ENCODE measurements around the gene PPM1L.

The PPM1L gene

DNA sequence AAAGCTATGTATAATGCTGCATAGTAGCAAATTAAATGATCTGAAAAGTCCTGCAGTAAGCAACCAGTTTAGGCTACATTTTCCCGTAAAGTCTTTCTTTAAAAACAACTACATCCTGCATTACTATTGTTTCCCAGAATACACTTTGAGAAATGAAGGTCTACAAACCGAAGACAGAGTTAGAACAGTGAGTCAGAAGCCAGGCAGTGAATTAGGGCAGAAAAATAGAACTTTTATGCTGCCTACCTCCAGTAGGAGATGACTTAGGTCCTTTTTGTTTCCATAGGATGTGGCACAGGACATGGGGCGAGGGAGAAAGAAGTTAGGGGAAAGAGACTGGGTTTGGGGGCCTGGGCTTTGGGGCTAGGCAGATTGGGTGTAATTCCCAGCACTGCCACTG is 127.3 kb downstream of the PPM1L start:
- Histone ChIP-seq H3K36me3 (ENCODE audit: control insufficient read depth, low read length) (no peaks in the 10 kb centered on the region), H3F3A (ENCODE audit: control insufficient read depth, insufficient read depth) (no peaks in the 10 kb centered on the region), H3K9me3 (ENCODE audit: control insufficient read depth, insufficient read depth, low read length) (no peaks in the 10 kb centered on the region), H3K4me2 (ENCODE audit: low read length) (no peak overlapping the region), H3K79me2 (ENCODE audit: control insufficient read depth, low read length) (no peaks in the 10 kb centered on the region), H3K4me1 (ENCODE audit: control insufficient read depth, low read length) (no peaks in the 10 kb centered on the region), H3K9me2 (replicated peaks; ENCODE audit: control insufficient read depth, low read length) (no peaks in the 10 kb centered on the region), H3K27ac (ENCODE audit: low read depth, low read length) (no peak overlapping the region), H3K27me3 (ENCODE audit: control insufficient read depth, low read length) (no peaks in the 10 kb centered on the region), H4K20me1 (ENCODE audit: control insufficient read depth, insufficient read depth, low read depth, low read length) (no peaks in the 10 kb centered on the region), H3K4me3 (ENCODE audit: low read length) (no peak overlapping the region)
- TF ChIP-seq, protein P1, sequence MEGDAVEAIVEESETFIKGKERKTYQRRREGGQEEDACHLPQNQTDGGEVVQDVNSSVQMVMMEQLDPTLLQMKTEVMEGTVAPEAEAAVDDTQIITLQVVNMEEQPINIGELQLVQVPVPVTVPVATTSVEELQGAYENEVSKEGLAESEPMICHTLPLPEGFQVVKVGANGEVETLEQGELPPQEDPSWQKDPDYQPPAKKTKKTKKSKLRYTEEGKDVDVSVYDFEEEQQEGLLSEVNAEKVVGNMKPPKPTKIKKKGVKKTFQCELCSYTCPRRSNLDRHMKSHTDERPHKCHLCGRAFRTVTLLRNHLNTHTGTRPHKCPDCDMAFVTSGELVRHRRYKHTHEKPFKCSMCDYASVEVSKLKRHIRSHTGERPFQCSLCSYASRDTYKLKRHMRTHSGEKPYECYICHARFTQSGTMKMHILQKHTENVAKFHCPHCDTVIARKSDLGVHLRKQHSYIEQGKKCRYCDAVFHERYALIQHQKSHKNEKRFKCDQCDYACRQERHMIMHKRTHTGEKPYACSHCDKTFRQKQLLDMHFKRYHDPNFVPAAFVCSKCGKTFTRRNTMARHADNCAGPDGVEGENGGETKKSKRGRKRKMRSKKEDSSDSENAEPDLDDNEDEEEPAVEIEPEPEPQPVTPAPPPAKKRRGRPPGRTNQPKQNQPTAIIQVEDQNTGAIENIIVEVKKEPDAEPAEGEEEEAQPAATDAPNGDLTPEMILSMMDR (IDR thresholded peaks at IDR 0.05; ENCODE audit: low read depth, low read length, poor library complexity, severe bottlenecking), result no peak
- TF ChIP-seq EZH2phosphoT487 (IDR thresholded peaks at IDR 0.05; ENCODE audit: borderline replicate concordance, low read length), result no peak

DNA sequence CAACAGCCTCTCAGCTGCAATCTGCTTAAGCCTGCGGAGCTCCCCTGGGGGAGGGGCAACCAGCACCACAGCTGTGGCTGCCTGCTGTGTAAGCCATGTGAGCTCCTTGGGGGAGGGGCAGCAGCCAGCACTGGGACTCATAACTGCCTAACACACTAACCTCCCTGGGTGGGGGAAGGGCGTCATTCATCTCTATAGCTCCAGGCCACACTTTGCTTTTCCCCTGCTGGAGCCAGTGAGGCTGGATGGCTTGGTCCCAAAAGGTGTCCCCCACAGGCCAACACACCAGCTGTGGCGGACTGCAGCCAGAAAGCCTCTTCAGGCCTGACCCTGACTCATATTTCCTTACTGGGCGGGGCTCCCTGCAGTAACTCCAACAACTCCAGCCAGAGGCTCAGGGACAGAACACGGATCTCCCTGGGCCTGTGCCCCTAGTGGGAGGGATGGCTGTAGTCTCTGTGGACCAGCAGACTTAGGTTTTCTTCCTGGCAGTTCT is 129.8 kb downstream of the PPM1L start:
- no peak overlapping the region for H3K4me2 ChIP-seq (ENCODE audit: low read length)

DNA sequence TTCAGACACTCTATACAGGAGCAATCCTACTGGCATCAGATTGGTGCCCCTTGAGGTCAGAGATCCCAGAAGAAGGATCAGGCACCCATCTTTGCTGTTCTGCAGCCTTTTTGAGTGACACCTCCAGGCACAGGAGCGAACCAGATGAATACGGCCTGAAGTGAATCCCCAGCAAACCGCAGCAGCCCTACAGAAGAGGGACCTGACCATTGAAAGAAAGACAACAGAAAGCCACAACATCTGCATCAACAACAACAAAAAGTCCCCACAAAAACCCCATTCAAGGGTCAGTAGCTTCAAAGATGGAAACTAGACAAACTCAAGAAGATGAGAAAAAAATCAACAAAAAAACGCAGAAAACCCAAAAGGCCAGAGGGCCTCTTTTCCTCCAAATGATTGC is 130.4 kb downstream of the PPM1L start:
- Histone ChIP-seq H3F3A (ENCODE audit: control insufficient read depth, insufficient read depth) (no peaks in the 10 kb centered on the region), H3K36me3 (ENCODE audit: control insufficient read depth, low read length) (no peaks in the 10 kb centered on the region), H3K4me3 (ENCODE audit: low read length) (no peak overlapping the region), H3K27me3 (ENCODE audit: control insufficient read depth, low read length) (no peaks in the 10 kb centered on the region), H3K79me2 (ENCODE audit: control insufficient read depth, low read length) (no peaks in the 10 kb centered on the region), H4K20me1 (ENCODE audit: control insufficient read depth, insufficient read depth, low read depth, low read length) (no peaks in the 10 kb centered on the region), H3K9me3 (ENCODE audit: control insufficient read depth, insufficient read depth, low read length) (no peaks in the 10 kb centered on the region), H3K4me2 (ENCODE audit: low read length) (no peak overlapping the region), H3K4me1 (ENCODE audit: control insufficient read depth, low read length) (no peaks in the 10 kb centered on the region), H3K27ac (ENCODE audit: low read depth, low read length) (no peak overlapping the region), H3K9me2 (replicated peaks; ENCODE audit: control insufficient read depth, low read length) (no peaks in the 10 kb centered on the region)
- TF ChIP-seq, protein P1 (IDR thresholded peaks at IDR 0.05; ENCODE audit: low read depth, low read length, poor library complexity, severe bottlenecking), result no peak
- TF ChIP-seq EZH2phosphoT487 (IDR thresholded peaks at IDR 0.05; ENCODE audit: borderline replicate concordance, low read length), result no peak

More for the DNA sequence above, 129.8 kb downstream of the PPM1L start:
- Histone ChIP-seq H3K27me3 (ENCODE audit: control insufficient read depth, low read length) (no peaks in the 10 kb centered on the region), H3K36me3 (ENCODE audit: control insufficient read depth, low read length) (no peaks in the 10 kb centered on the region), H4K20me1 (ENCODE audit: control insufficient read depth, insufficient read depth, low read depth, low read length) (no peaks in the 10 kb centered on the region), H3K27ac (ENCODE audit: low read depth, low read length) (no peak overlapping the region), H3K9me2 (replicated peaks; ENCODE audit: control insufficient read depth, low read length) (no peaks in the 10 kb centered on the region), H3K79me2 (ENCODE audit: control insufficient read depth, low read length) (no peaks in the 10 kb centered on the region), H3K4me3 (ENCODE audit: low read length) (no peak overlapping the region), H3K4me1 (ENCODE audit: control insufficient read depth, low read length) (no peaks in the 10 kb centered on the region), H3K9me3 (ENCODE audit: control insufficient read depth, insufficient read depth, low read length) (no peaks in the 10 kb centered on the region), H3F3A (ENCODE audit: control insufficient read depth, insufficient read depth) (no peaks in the 10 kb centered on the region)
- TF ChIP-seq EZH2phosphoT487 (IDR thresholded peaks at IDR 0.05; ENCODE audit: borderline replicate concordance, low read length), result no peak

DNA sequence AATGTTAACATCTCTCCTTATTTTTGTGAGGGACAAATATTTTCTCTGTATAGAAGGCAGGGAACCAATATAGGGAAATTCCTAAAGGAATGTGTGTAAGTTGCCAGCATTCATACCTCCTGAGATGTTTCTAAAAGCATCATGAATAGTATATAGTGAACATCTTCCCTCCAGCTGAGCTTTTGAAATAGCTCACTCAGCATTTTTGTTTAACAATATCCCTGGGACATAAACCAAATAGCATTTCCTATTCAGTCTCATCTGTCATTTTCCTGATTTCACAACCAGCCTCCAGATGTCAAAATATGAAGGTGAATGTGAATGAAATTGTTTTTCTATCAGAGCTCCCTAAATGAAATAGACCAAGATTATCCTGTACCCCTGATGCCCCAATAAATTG is 137.2 kb downstream of the PPM1L start:
- Histone ChIP-seq H3K79me2 (ENCODE audit: control insufficient read depth, low read length) (no peaks in the 10 kb centered on the region), H3K27ac (ENCODE audit: low read depth, low read length) (no peak overlapping the region), H3K4me1 (ENCODE audit: control insufficient read depth, low read length) (no peaks in the 10 kb centered on the region), H3K27me3 (ENCODE audit: control insufficient read depth, low read length) (no peaks in the 10 kb centered on the region), H3K9me2 (replicated peaks; ENCODE audit: control insufficient read depth, low read length) (no peaks in the 10 kb centered on the region), H3K4me2 (ENCODE audit: low read length) (no peak overlapping the region), H3K4me3 (ENCODE audit: low read length) (no peak overlapping the region), H3F3A (ENCODE audit: control insufficient read depth, insufficient read depth) (no peaks in the 10 kb centered on the region), H3K36me3 (ENCODE audit: control insufficient read depth, low read length) (no peaks in the 10 kb centered on the region), H3K9me3 (ENCODE audit: control insufficient read depth, insufficient read depth, low read length) (no peaks in the 10 kb centered on the region), H4K20me1 (ENCODE audit: control insufficient read depth, insufficient read depth, low read depth, low read length) (no peaks in the 10 kb centered on the region)
- TF ChIP-seq, protein P1 (IDR thresholded peaks at IDR 0.05; ENCODE audit: low read depth, low read length, poor library complexity, severe bottlenecking), result no peak
- no peak for TF ChIP-seq EZH2phosphoT487 (IDR thresholded peaks at IDR 0.05; ENCODE audit: borderline replicate concordance, low read length)
